ENCODE results near the gene SLC35G6.
A peak's percentile ranks its signal among the peaks of the same experiment; 100 is the strongest.
"Not testable (repeated sequence)": the region's sequence is repeated elsewhere in the genome, so short reads cannot be mapped to it uniquely, and the experiment has no call there.

SLC35G6 gene

DNA sequence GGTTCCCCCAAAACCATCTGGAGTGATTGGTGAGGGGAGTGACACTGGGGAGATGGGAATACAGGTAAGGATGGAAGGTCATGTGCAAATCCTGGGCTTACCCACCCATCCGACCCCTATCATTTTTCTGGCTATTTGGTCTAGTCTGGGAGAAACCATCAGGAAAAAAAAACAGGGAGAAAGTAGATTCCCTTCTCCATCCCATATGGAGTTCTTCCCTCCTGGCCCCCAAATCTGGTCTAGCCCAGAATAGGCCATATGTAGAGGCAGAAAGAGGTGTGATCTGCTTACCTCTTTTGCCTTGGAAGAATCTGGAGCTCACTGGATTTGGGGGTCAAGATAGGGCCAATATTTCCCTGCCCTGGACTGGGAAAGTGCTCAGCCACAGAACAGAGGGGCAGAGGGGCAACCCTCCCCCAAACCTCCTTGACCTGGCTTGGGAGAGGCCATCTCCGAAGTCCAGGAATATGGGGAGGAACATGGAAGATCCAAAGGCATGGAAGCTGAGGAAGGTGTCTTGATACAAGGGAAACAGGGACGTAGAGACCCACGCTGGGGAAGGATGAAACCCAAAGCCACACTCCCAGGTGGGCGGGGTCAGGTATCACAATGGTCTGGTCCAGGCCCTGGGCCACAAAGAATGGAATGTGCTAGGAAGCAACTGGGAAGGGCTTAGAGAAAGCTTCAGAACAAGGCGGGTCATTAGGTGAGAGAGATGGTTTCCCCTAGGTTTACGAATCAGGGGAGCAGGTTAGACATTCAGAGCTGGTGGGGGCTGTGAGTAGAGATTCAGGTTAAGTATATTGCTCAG, 20.2 kb upstream of the SLC35G6 start:
- no peak for DNase-seq

DNA sequence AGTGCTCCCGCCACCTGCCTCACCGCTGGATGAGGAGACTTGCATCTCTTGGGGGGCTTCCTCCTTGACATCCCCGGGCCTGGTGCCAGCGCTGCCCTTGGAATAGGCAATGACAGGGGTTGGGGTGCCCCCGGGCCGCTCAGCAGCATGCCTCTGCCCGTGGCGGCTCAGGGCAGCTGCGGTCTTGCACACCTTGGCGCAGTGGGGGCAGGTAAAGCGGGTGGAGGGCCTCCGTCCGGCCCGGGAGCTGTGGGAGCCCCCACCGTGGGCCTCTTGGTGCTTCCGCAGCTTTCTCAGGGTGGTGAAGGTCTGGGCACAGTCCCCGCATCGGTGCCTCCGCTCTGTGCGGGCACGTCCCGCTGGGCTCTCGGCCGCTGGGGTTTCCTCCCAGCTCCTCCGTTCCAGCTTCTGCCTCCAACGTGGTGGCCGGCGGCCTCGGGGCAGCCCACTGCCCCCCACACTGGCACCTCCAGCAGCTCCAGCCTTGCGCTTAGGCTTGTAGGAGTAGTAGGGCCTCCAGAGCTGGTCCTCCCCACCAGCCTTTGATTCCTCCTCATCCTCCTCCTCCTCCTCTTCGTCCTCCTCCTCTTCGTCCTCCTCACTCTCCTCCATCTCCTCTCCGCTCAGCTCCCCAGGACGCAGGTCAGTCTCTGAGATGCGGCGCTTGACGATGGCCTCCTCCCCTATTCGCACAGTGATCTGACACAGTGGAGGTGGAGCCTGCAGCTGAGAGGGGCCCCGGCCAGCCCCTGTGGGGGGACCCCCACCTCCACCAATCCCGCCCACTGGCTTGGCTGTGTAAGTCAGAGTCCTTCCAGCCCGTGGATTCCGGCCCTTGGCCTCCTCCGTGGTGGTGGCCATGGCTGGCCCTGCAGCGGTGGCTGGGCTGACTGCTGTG, 18.5 kb upstream of the SLC35G6 start:
- DNase-seq, result no peak

DNA sequence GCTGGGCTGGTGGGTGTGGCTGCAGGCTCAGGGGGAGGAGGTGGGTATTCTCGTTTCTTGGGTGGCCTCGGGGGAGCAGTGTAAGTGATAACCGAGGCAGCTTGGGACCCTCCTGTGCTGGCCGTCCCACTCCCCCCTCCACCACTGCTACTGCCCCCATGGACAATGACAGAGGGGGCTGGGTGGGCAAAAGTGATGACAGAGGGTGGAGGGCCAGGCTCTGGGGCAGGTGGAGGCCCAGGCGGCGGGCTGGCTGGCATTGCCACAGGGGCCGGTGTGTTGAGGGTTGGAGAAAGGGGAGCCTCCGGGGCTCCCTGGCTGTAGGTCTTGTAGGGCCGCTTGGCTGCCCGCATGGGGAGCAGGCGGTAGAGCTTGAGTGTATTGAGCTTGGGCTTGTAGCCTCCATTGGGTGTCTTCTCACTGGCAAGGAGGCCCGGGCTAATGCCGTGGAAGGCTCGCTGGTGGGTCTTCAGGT, 17.8 kb upstream of the SLC35G6 start:
- DNase-seq, result no peak

DNA sequence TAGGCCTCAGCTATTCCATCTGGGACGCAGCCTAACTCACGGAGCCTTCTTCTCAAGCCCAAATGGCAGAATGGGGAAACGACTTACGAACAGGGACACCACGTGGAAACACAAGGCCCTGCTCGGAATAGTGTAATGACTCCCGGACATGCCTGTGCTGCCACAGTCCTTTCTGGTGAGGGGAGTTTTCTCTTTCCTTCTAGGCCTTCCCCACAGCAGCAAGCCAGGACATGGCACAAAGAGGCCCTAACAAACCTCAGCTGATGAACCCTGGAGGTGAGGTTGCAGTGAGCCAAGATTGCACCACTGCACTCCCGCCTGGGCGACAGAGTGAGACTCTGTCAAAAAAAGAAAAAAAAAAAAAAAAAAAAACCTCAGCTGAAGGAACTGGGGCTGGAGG, 17.2 kb upstream of the SLC35G6 start:
- DNase-seq, result no peak

- DNase-seq, result no peak
Measured at GRCh38 chr17:7465597-7466275, 15.5 kb upstream of the SLC35G6 start.

GRCh38 chr17:7466318-7466638, 15.0 kb upstream of the SLC35G6 start:
- no peak for DNase-seq

- DNase-seq, result no peak
Measured at GRCh38 chr17:7466639-7467341, 14.5 kb upstream of the SLC35G6 start.

GRCh38 chr17:7467498-7467897, 13.7 kb upstream of the SLC35G6 start:
- no peak for DNase-seq

DNA sequence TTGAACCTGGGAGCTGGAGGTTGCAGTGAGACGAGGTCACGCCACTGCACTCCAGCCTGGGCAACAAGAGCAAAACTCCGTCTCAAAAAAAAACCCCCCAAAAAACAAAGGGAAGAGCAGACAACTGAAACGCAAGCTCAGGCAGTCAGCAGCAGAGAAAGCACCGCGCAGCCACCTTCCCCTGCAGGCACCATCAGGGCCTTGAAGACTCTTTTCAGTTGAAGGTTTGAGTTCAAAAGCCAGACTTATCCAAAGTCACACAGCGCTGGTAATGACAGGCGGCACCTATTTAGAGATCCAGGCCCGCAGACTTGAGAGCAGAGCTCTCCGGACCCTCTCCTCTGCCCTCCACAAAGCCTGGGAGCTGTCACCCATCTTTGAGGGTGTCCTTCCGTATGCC, 13.0 kb upstream of the SLC35G6 start:
- no peak for DNase-seq

- DNase-seq, result no peak
Measured at GRCh38 chr17:7468804-7469389, 12.3 kb upstream of the SLC35G6 start.

DNA sequence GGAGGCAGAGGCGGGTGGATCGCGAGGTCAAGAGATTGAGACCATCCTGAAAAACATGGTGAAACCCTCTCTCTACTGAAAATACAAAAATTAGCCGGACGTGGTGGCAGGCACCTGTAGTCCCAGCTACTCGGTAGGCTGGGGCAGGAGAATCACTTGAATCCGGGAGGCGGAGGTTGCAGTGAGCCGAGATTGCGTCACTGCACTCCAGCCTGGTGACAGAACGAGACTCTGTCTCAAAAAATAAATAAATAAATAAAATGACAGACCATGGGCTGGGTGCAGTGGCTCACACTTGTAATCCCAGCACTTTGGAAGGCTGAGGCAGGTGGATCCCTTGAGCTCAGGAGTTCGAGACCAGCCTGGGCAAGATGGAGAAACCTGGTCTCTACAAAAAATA, 11.4 kb upstream of the SLC35G6 start:
- DNase-seq, result not testable (repeated sequence)

GRCh38 chr17:7470457-7470973, 10.7 kb upstream of the SLC35G6 start:
- not testable (repeated sequence) for DNase-seq

GRCh38 chr17:7471729-7472128, 9.5 kb upstream of the SLC35G6 start:
- DNase-seq, result no peak

DNA sequence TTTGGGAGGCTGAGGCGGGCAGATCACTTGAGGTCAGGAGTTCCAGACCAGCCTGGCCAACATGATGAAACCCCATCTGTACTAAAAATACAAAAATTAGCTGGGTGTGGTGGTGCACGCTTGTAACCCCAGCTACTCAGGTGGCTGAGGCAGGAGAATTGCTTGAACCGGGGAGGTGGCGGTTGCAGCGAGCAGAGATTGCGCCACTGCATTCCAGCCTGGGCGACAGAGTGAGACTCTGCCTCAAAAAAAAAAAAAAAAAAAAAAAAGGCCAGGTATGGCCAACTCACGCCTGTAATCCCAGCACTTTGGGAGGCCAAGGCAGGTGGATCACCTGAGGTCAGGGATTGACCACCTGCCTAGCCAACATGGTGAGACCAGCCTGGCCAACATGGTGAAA, 6.5 kb upstream of the SLC35G6 start:
- DNase-seq, result not testable (repeated sequence)

- no peak for DNase-seq
Measured at GRCh38 chr17:7475764-7476422, 5.4 kb upstream of the SLC35G6 start.

GRCh38 chr17:7476494-7476893, 4.8 kb upstream of the SLC35G6 start:
- no peak for DNase-seq

DNA sequence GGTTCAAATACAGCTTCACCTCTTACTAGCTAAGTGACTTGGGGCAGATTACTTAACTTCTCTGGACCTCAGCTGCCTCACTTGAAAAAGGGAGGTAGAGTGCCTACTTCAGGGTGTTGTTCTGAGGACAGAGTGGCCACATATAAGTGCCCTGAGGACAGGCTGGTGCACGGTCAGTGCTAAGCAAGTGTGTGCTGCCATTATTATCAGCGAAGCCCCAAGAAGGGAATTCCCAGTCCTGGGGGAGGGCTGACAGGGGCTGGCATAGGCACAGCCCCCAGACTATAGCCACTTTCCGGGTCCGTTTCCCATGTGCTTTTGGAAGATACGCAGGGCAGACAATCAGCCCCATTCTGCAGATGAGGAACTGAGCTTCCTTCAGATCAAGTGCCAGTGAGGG, 4.3 kb upstream of the SLC35G6 start:
- no peak for DNase-seq

- DNase-seq, result no peak
Measured at GRCh38 chr17:7477392-7478275, 3.6 kb upstream of the SLC35G6 start.

DNA sequence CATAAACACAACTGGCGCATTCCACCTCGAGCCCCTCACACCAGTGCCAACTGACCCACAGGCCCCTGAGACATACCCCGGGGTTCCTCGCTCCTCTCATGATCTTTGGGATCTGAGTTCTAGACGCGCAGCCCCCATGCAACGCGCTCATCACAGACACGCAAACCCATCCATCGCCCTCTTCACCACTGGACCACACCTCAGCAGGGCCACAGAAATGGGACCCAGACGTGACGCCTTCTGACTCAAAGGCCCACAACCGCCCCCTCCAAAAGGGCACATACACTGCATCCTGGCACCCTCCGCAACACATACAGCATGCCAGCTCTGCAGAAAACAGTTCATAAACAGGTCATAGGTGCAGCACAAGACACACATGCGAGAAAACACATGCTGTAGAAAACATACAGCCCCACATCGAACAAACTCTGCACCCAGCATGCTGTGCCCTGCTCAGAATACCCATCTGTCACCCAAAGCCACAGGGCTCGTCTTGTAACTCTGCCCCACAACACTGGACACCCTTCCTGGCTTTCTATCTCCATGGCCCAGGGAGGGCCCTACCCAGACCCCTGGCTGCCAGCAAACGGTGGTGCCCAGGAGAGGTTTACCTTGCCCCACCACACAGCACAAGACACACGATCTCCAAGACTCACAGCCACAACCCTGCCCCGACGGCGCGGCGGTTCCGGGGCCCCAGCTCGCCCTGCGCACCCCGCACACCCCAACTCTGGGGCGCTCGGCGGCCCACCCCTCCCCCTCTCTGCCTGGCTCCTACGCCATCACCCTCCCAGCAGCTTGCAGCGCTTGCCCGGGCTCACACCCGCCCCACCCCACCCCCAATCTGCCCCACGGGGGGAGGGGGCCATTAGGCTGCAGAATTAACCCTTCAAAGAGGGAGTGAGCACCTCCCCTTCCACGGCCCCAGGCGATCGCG, 2.7 kb upstream of the SLC35G6 start:
- DNase-seq, result peak; percentile 58
